Neural progenitor cell (in vitro differentiated cells): ENCODE data around the gene TMBIM6.

Experiments used
- CTCF ChIP-seq: fragments of 200-600 bp; sonication (generic); IDR thresholded peaks from 2 replicates; pipeline ENCODE4 v1.5.1; 2017; ENCODE audit warnings: antibody characterized with exemption, mild to moderate bottlenecking
- EZH2 ChIP-seq: fragments of 200-600 bp; sonication (generic); IDR thresholded peaks from 2 replicates; pipeline ENCODE4 v1.6.1; 2017; ENCODE audit warnings: antibody characterized with exemption, mild to moderate bottlenecking, moderate library complexity
- EZH2phosphoT487 ChIP-seq: fragments of 200-600 bp; sonication (generic); IDR thresholded peaks from 2 replicates; pipeline ENCODE4 v1.6.1; 2017; ENCODE audit warnings: antibody characterized with exemption

GRCh38 chr12:49805409-49805808, 64.1 kb downstream of the TMBIM6 start:
- TF ChIP-seq EZH2phosphoT487: no peak
- no peak for TF ChIP-seq CTCF
- TF ChIP-seq EZH2: no peak
